Fibroblast of villous mesenchyme (primary cell): ENCODE results near the gene CHRNA3. TPM values are rescaled to one million over a fixed set of nuclear protein-coding genes. Genes with fewer than 3 reads are reported as not detected.
A peak's percentile ranks its signal among the peaks of the same experiment; 100 is the strongest.
"Not testable (repeated sequence)": the region's sequence is repeated elsewhere in the genome, so short reads cannot be mapped to it uniquely, and the experiment has no call there.

Source experiments
- DNase-seq: peaks from one replicate; pipeline ENCODE4 v3.0.0-alpha.2; 2010; ENCODE audit warnings: low read depth
- H3K4me3 ChIP-seq: 2 replicates; pipeline ENCODE4 v1.5.1; 2011; ENCODE audit warnings: low read depth, mild to moderate bottlenecking, low read length
- total RNA-seq: library from RNA; depleted of rRNA; stranded (reverse); fragments of >200 nt; gene quantifications from 2 replicates; pipeline ENCODE4 v1.2.3, GENCODE V29; 2012
- TF ChIP-seq, protein P1 (sequence below): IDR thresholded peaks from 2 replicates; pipeline ENCODE4 v1.5.1; 2012; ENCODE audit warnings: low read depth, mild to moderate bottlenecking, low read length; ENCODE audit not compliant: insufficient read depth

The CHRNA3 gene
- total RNA-seq, 1 donor = not detected

DNA sequence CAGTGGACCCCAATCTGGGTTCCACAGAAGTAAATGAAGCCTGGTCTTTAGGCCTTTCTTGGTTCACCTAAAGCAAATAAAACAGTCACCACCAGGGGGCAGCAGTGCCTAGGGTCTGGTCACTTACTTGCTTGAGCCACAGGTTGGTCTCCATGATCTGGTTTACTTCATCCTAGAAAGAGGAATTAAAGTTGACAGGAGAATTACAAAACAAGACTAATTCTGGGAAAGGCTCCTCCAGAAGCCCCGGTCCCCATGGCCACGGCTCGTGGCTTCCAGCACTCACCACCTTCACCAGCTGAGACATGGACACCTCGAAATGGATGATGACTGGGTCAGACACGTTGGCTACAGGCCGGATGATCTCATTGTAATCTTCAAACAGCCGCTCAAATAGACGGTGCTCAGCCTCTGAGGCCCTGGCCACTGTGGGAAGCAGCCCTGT lies 2.3 kb downstream of the CHRNA3 start:
- DNase-seq = peak; percentile 95
- no peak overlapping the region for H3K4me3 ChIP-seq
- TF ChIP-seq, protein P1, sequence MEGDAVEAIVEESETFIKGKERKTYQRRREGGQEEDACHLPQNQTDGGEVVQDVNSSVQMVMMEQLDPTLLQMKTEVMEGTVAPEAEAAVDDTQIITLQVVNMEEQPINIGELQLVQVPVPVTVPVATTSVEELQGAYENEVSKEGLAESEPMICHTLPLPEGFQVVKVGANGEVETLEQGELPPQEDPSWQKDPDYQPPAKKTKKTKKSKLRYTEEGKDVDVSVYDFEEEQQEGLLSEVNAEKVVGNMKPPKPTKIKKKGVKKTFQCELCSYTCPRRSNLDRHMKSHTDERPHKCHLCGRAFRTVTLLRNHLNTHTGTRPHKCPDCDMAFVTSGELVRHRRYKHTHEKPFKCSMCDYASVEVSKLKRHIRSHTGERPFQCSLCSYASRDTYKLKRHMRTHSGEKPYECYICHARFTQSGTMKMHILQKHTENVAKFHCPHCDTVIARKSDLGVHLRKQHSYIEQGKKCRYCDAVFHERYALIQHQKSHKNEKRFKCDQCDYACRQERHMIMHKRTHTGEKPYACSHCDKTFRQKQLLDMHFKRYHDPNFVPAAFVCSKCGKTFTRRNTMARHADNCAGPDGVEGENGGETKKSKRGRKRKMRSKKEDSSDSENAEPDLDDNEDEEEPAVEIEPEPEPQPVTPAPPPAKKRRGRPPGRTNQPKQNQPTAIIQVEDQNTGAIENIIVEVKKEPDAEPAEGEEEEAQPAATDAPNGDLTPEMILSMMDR = peak; percentile 81

DNA sequence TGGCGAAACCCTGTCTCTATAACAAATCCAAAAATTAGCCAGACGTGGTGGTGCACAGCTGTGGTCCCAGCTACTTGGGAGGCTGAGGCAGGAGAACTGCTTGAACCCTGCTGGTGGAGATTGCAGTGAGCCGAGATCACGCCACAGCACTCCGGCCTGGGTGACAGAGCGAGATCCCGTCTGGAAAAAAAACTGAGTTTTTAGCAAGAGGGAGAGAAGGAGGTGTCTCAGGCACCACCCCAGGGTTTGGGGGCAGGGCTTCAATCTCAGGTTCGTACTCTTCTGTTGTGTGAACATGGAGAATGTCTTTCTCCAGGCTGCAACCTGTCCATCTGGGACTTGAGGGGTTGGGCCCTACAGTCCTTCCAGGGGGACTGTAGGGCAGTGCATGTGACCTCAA lies 2.7 kb downstream of the CHRNA3 start:
- TF ChIP-seq, protein P1 = no peak
- no peak overlapping the region for H3K4me3 ChIP-seq
- DNase-seq = no peak

DNA sequence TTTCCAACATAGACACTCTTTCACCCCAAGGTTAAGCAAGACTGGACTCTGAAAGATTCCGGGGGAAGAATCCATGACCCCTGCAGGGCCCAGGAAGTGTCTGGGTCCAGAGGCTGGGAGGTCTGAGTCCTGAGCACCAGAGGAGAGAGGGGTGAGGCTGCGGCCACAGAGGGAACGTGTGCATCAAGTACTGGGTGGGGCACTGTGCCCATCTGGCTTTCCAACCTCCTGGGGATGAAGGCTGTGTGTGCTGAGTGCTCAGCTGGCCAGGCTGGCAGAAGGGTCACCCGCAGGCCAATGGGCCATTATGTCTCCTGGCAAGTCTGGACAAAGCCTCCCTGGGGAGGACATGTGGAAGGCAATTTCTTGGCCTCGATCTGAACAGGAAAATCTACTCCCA lies 3.3 kb downstream of the CHRNA3 start:
- no peak for DNase-seq
- no peak overlapping the region for H3K4me3 ChIP-seq
- TF ChIP-seq, protein P1 = no peak

DNA sequence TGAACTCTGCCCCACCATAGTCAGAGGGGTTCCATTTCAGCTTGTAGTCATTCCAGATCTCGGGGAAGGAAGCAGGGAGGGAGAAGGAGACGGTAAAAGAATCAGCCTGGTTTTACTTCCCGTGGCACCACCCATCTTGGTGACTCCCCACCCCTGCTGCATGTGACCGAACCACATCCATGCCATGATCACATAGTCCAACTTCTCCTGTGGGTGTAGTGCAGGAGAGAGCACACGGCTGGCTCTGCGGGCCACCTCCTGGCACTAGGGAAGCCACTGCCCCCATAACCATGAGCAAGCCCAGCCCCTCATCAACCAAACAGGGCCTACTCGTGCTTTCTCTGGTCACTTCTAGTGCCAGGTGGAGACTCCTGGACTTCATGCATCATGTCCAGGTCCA lies 3.7 kb downstream of the CHRNA3 start:
- H3K4me3 ChIP-seq = no peak overlapping the region
- TF ChIP-seq, protein P1 = no peak
- DNase-seq = no peak

DNA sequence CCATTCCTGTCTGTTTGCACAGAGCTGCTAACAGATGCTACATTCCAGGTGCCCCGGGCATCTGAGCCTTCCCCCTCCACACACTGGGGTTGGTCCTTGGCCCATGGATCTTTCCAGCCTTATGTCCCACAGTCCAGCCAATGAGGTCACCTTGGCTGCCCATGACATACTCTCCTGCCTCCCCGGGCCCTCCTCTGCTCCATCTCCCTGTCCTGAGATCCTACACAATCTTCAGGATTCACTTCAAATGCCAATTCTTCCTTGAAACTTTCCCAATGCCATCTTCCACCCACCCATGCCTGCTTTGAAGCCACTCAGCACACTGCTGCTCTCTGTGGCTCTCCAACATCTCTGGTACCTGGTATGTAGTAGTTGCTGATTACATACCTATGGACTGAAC lies 4.3 kb downstream of the CHRNA3 start:
- no peak overlapping the region for H3K4me3 ChIP-seq
- TF ChIP-seq, protein P1 = no peak
- no peak for DNase-seq

DNA sequence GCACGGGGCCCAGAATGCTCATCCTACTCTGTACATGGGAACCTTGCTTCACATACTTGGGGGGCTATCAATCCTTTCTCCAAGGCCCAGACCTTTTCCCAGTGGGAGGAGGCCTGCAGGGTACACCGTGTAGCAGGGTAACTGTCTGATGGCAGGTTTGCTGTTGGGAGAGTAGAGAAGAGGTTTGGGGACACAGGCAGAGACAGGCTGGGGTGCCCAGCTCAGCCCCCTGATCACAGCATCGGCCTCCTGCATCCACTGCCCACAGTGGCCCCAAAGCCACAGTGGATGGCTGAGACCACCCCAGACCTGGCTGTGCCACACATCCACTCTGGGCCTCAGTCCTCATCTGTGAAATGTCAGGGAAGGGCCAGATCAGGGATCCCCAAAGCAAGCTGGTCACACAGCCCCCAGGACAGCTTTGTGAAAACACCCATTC lies 5.6 kb downstream of the CHRNA3 start:
- DNase-seq = no peak

DNA sequence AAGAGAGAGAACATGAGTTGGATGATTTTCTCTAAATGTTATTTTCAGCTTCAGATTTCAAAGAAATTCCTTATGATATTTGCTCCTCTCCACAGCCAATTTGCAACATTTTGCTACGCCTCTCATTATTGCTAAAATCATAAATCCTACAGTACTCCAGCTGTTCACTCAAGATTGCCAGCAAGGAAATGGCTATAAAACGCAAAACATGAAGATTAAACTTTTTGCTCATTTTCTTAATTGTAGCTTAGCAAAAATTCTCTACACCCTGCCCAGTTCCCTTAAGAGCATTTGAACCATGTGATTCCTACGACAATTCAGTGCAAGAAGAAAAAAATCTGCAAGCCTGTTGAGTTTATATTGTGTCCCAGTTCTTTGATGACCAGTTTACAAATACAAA lies 6.8 kb downstream of the CHRNA3 start:
- TF ChIP-seq, protein P1 = no peak
- DNase-seq = no peak

More for the DNA sequence above, 5.6 kb downstream of the CHRNA3 start:
- no peak overlapping the region for H3K4me3 ChIP-seq
- TF ChIP-seq, protein P1 = no peak

DNA sequence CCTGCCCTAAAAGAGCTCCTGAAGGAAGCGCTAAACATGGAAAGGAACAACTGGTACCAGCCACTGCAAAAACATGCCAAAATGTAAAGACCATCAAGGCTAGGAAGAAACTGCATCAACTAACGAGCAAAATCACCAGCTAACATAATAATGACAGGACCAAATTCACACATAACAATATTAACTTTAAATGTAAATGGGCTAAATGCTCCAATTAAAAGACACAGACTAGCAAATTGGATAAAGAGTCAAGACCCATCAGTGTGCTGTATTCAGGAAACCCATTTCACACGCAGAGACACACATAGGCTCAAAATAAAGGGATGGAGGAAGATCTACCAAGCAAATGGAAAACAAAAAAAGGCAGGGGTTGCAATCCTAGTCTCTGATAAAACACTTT lies 11.2 kb downstream of the CHRNA3 start:
- H3K4me3 ChIP-seq, DNase-seq: not testable (repeated sequence)

More for the DNA sequence above, 6.8 kb downstream of the CHRNA3 start:
- H3K4me3 ChIP-seq = no peak overlapping the region
